Adrenal gland (tissue), 12 donors: ENCODE data around the gene HTR3B. TPM values are rescaled to one million over a fixed set of nuclear protein-coding genes. Genes with fewer than 3 reads are reported as not detected.

Experiments used
- DNase-seq, 7 donors: peaks; one replicate each; pipeline ENCODE4 v3.0.0-alpha.2; 2019 to 2020
- H3K27ac ChIP-seq, 5 donors: fragments of 200-600 bp; sonication (generic) in 4 of 5; 1 replicate in 3 of 5; 2 replicates in 2 of 5; pipeline versions ENCODE4 v1.5.1 to v1.8.0; 2016 to 2020; ENCODE audit warnings: mild to moderate bottlenecking in 1 of 5
- H3K27me3 ChIP-seq: fragments of 200-600 bp; 2 replicates; pipeline ENCODE4 v1.8.0; 2021
- H3K36me3 ChIP-seq, 2 donors: fragments of 200-600 bp; replicated peaks in 1 of 2; 1 replicate in 1 of 2; 2 replicates in 1 of 2; pipeline versions ENCODE4 v1.5.1 to v1.8.0; 2018 to 2022
- H3K4me1 ChIP-seq, 2 donors: fragments of 200-600 bp; replicated peaks in 1 of 2; 1 replicate in 1 of 2; 2 replicates in 1 of 2; pipeline versions ENCODE4 v1.5.1 to v1.8.0; 2018 to 2021
- H3K4me3 ChIP-seq, 4 donors: fragments of 200-600 bp; sonication (generic) in 3 of 4; one replicate each; pipeline ENCODE4 v1.5.1; 2016 to 2018
- H3K9me3 ChIP-seq, 3 donors: fragments of 200-600 bp; sonication (generic) in 1 of 3; replicated peaks in 1 of 3; 1 replicate in 2 of 3; 2 replicates in 1 of 3; pipeline versions ENCODE4 v1.5.1 to v1.8.0; 2016 to 2021
- POLR2A ChIP-seq, 2 donors: fragments of 450-650 bp; IDR thresholded peaks; one replicate each; pipeline ENCODE4 v1.6.1; 2017; ENCODE audit warnings: antibody characterized with exemption in 2 of 2, mild to moderate bottlenecking in 2 of 2, moderate library complexity in 1 of 2
- WGBS, 4 donors: extraction: QIAGEN DNeasy Blood & Tissue Kit in 2 of 4; methylation state at CpG; one replicate each; pipeline versions ENCODE4 v1.1.5 to v1.1.7; 2013 to 2017; 5-methylcytosine and 5-hydroxymethylcytosine counted together
- intact Hi-C, 2 donors: fragments of 100-400 bp; cut with DNase I; formaldehyde crosslinking; loops; one replicate each; pipeline versions ENCODE4 v1.14.1 to v1.15.0; 2022 to 2023
- polyA plus RNA-seq, 3 donors: library from polyadenylated mRNA; stranded (reverse); fragments of 200-250 nt in 2 of 3; fragments of 350-450 nt in 1 of 3; fragmentation: Illumina TruSeq in 1 of 3; extraction: RNeasy Lipid Tissue Mini Kit (QIAGEN cat#74804) in 1 of 3; gene quantifications; one replicate each; pipeline ENCODE4 v1.2.3, GENCODE V29; 2013 to 2014
- total RNA-seq, 9 donors: library from RNA; depleted of rRNA in 4 of 9; stranded (reverse); fragments of >200 nt in 4 of 9; fragments of 120-200 nt in 1 of 9; fragmentation: NEBNext Ultra II Directional in 1 of 9; extraction: Animal tissue kit (Norgen Biotek cat#: 25700) in 1 of 9; gene quantifications; one replicate each; pipeline versions ENCODE4 v1.1.0 to v1.2.4, GENCODE V29; 2013 to 2023
- TF ChIP-seq, protein P1 (sequence below), 6 experiments: fragments of 450-650 bp in 4 of 6; fragments of 200-600 bp in 2 of 6; sonication (generic) in 1 of 6; IDR thresholded peaks; 1 replicate in 5 of 6; 2 replicates in 1 of 6; pipeline versions ENCODE4 v1.5.1 to v1.8.0; 2016 to 2021; ENCODE audit warnings: antibody characterized with exemption in 6 of 6, mild to moderate bottlenecking in 2 of 6, moderate library complexity in 1 of 6
- donor health status: healthy with polysubstance abuse.
- donor health status: Bipolar disorder and iron deficiency.
- donor health status: DM: yes; HTN: yes; CAD: no.
- donor health status: DM: no; HTN: no; CAD: no.
- donor health status: DM: no; HTN: no; CAD: no.
- donor health status: DM: yes; HTN: yes; CAD: no.

HTR3B gene
- total and polyA plus RNA-seq, 12 donors: not detected

DNA sequence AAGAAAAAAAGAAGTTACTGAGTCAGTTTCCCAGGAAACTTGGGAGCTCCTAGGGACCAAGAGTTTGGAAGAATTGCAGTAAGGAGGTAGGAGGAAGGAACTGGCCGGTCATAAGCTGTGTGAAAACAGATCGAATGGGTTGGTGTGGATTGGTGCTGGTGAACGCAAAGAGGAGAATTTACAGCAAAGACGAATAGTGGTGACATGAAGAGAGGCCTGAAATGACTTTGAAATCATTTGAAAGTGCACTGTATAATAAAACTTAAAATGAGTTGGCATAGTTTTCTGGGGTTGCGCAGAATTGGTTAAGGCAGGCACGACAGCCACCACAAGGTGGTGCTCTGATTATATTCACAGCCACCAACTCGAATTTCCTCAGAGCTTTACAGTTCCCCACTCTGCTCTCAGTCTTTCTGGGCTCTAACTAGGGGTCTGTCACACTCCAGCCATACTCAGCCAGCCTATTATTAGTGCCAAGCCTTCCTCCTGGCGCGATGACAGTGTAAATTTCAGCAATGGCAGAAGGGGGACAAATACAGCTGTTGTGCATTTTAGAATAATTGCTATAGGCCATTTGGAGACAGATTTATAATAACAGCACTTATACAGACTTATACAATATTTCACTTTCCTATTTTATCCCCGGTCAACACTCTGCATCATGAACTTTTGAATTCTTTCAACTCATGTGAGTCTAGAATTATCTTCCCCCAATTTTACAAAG, 8.3 kb upstream of the HTR3B start:
- no peaks in the 10 kb centered on the region for H3K36me3 ChIP-seq
- no peaks in the 10 kb centered on the region for H3K27me3 ChIP-seq
- intact Hi-C loops: loop anchor here (5.0 to 10.0 kb wide), 2 partner anchors 138 to 366 kb away; no protein-coding TSS in a partner anchor
- no peak overlapping the region for H3K4me3 ChIP-seq
- no peak for TF ChIP-seq POLR2A (IDR thresholded peaks at IDR 0.05)
- TF ChIP-seq, protein P1, sequence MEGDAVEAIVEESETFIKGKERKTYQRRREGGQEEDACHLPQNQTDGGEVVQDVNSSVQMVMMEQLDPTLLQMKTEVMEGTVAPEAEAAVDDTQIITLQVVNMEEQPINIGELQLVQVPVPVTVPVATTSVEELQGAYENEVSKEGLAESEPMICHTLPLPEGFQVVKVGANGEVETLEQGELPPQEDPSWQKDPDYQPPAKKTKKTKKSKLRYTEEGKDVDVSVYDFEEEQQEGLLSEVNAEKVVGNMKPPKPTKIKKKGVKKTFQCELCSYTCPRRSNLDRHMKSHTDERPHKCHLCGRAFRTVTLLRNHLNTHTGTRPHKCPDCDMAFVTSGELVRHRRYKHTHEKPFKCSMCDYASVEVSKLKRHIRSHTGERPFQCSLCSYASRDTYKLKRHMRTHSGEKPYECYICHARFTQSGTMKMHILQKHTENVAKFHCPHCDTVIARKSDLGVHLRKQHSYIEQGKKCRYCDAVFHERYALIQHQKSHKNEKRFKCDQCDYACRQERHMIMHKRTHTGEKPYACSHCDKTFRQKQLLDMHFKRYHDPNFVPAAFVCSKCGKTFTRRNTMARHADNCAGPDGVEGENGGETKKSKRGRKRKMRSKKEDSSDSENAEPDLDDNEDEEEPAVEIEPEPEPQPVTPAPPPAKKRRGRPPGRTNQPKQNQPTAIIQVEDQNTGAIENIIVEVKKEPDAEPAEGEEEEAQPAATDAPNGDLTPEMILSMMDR (IDR thresholded peaks at IDR 0.05): peak; percentile 58 to 81 (median 70)
- no peaks in the 10 kb centered on the region for H3K9me3 ChIP-seq
- no peak overlapping the region for H3K27ac ChIP-seq
- H3K4me1 ChIP-seq: peaks cover 3 to 10% of the 10 kb centered on the region in 2 donors
- 22 to 24% (median 22%) methylated on average over 10 of the region's 10 CpGs for whole genome bisulfite sequencing, 4 donors
- peak in 6 of 7 donors; percentile 16 to 69 (median 40) for DNase-seq

DNA sequence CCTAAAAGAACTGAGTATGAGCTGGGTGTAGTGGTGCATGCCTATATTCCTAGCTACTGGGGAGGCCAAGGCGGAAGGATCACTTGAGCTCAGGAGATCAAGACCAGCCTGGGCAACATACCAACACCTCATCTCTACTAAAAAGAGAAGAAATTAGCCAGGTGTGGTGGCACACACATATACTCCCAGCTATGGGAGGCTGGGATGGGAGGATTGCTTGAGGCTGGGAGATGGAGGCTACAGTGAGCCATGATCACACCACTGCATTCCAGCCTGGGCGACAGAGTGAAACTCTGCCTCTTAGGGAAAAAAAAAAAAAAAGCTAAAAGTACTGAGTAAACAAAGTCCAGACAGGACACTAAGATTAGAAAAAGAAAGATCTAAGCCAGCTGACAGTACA, 3.5 kb upstream of the HTR3B start:
- H3K4me3 ChIP-seq: no peak overlapping the region
- TF ChIP-seq, protein P1 (IDR thresholded peaks at IDR 0.05): no peak
- TF ChIP-seq POLR2A (IDR thresholded peaks at IDR 0.05): no peak
- no peak for DNase-seq
- WGBS, 4 donors: 86 to 95% (median 90%) methylated on average over 2 of the region's 2 CpGs
- no peaks in the 10 kb centered on the region for H3K36me3 ChIP-seq
- H3K27me3 ChIP-seq: no peaks in the 10 kb centered on the region
- intact Hi-C loops: no loop called here
- peaks cover 0 to 5% of the 10 kb centered on the region in 2 donors for H3K4me1 ChIP-seq
- H3K27ac ChIP-seq: no peak overlapping the region
- H3K9me3 ChIP-seq: no peaks in the 10 kb centered on the region

DNA sequence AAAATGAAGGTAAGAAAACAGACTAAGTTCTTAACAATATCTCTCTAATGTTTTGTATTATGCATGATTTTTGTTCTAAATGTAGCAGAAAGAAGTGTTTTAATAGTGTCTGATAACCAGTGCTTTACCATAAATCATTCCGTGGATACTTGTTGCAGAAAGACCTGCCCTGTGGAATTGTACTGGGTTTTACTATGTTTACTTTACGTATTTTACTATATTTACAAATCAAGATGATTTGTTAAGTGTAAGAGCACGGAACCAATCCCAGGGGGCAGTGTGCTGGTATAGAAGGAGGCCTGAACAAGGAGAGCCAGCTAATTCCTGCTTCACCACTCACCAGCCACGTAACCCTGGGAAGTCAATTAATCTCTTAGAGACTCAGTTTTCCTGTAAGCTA, 1.4 kb downstream of the HTR3B start:
- Histone ChIP-seq H3K36me3 (no peaks in the 10 kb centered on the region), H3K27me3 (no peaks in the 10 kb centered on the region), H3K9me3 (no peaks in the 10 kb centered on the region), H3K4me1 (no peaks in the 10 kb centered on the region), H3K27ac (no peak overlapping the region), H3K4me3 (no peak overlapping the region)
- intact Hi-C loops: no loop called here
- no peak for DNase-seq
- TF ChIP-seq POLR2A (IDR thresholded peaks at IDR 0.05): no peak
- TF ChIP-seq, protein P1 (IDR thresholded peaks at IDR 0.05): no peak
- 59 to 71% (median 64%) methylated on average over 4 of the region's 4 CpGs for WGBS, 4 donors

DNA sequence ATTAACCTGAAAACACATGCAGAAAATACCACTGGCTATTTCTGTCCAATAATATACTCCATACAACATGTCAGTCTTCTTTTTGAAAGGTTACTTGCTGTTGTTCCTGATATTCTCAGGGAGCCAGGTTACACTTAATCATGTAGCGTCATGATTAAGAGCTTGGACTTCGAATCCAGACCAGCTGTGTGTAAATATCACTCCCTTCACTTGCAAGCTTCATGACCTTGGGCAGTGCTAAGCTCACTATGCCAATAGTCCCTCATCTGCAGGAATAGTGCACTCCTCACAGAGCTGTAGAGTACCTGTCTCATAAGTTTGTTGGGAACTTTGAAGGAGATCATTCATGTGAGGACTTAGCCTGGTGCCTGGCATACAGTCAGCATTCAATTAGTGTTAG, 1.9 kb downstream of the HTR3B start:
- no peaks in the 10 kb centered on the region for H3K27me3 ChIP-seq
- intact Hi-C loops: no loop called here
- no peaks in the 10 kb centered on the region for H3K36me3 ChIP-seq
- H3K9me3 ChIP-seq: no peaks in the 10 kb centered on the region
- 50 to 68% (median 55%) methylated on average over 2 of the region's 2 CpGs for WGBS, 4 donors
- H3K4me1 ChIP-seq: no peaks in the 10 kb centered on the region
- no peak overlapping the region for H3K4me3 ChIP-seq
- TF ChIP-seq POLR2A (IDR thresholded peaks at IDR 0.05): no peak
- TF ChIP-seq, protein P1 (IDR thresholded peaks at IDR 0.05): no peak
- DNase-seq: no peak
- no peak overlapping the region for H3K27ac ChIP-seq
